OCI-LY7 (cell line): ENCODE results near the gene GSTK1. TPM values are rescaled to one million over a fixed set of nuclear protein-coding genes. Genes with fewer than 3 reads are reported as not detected.

Source experiments
- BruUV-seq: library from RNA; stranded (reverse); fragments of 400-500 nt; replicated peaks from 2 replicates; lab custom pipeline; 2021; lab: Mats Ljungman, UMichigan
- CTCF ChIA-PET: fragments of 300-600 bp; sonication (Branson Sonifier 250); formaldehyde crosslinking; loops from one replicate; lab custom pipeline; 2022; ENCODE audit warnings: antibody characterized with exemption; ENCODE audit not compliant: unreplicated experiment; lab: Charles Lee
- POLR2A ChIA-PET: fragments of 300-600 bp; sonication (Branson Sonifier 250); formaldehyde crosslinking; loops from one replicate; lab custom pipeline; 2022; ENCODE audit warnings: antibody characterized with exemption; lab: Charles Lee
- DNase-seq: peaks from one replicate; pipeline ENCODE4 v3.0.0-alpha.2; 2015; ENCODE audit warnings: low spot score
- H2AFZ ChIP-seq: fragments of 200-600 bp; sonication (generic), shearing (Covaris generic); 2 replicates; pipeline ENCODE4 v1.6.1; 2014; ENCODE audit warnings: mild to moderate bottlenecking, antibody characterized with exemption, low read length, moderate library complexity
- H3K27ac ChIP-seq: fragments of 200-600 bp; sonication (generic); 2 replicates; pipeline ENCODE4 v1.5.1; 2014; ENCODE audit warnings: mixed run types, low read depth, mild to moderate bottlenecking, moderate library complexity, low read length, inconsistent platforms; ENCODE audit not compliant: poor library complexity, severe bottlenecking
- H3K36me3 ChIP-seq: fragments of 200-600 bp; sonication (generic); 2 replicates; pipeline ENCODE4 v1.6.1; 2014; ENCODE audit warnings: mild to moderate bottlenecking, antibody characterized with exemption, low read length, moderate library complexity, mixed read lengths; ENCODE audit not compliant: insufficient read depth
- H3K4me1 ChIP-seq: fragments of 200-600 bp; sonication (generic); 2 replicates; pipeline ENCODE4 v1.5.1; 2014; ENCODE audit warnings: mild to moderate bottlenecking, low read length; ENCODE audit not compliant: insufficient read depth, poor library complexity, severe bottlenecking
- H3K4me2 ChIP-seq: fragments of 200-600 bp; sonication (generic); 2 replicates; pipeline ENCODE4 v1.6.1; 2014; ENCODE audit warnings: mild to moderate bottlenecking, low read length
- H3K4me3 ChIP-seq: fragments of 200-600 bp; sonication (generic); 2 replicates; pipeline ENCODE4 v1.5.1; 2014; ENCODE audit warnings: mild to moderate bottlenecking, low read depth, low read length; ENCODE audit not compliant: poor library complexity, severe bottlenecking
- H3K79me2 ChIP-seq: fragments of 200-600 bp; sonication (generic); 2 replicates; pipeline ENCODE4 v1.6.1; 2016; ENCODE audit warnings: low read depth, mild to moderate bottlenecking, low read length, moderate library complexity, mixed read lengths; ENCODE audit not compliant: insufficient read depth
- H3K9me2 ChIP-seq: fragments of 200-600 bp; sonication (generic); 2 replicates; pipeline ENCODE4 v1.6.1; 2016; ENCODE audit warnings: mild to moderate bottlenecking, low read length, mixed read lengths; ENCODE audit not compliant: insufficient read depth
- H3K9me3 ChIP-seq: fragments of 200-600 bp; sonication (generic); 2 replicates; pipeline ENCODE4 v1.6.1; 2014; ENCODE audit warnings: mild to moderate bottlenecking, mixed run types, low read length, mixed read lengths
- H4K20me1 ChIP-seq: fragments of 200-600 bp; sonication (generic); 2 replicates; pipeline ENCODE4 v1.6.1; 2014; ENCODE audit warnings: mild to moderate bottlenecking, antibody characterized with exemption, low read length, moderate library complexity, mixed read lengths; ENCODE audit not compliant: insufficient read depth
- CTCF ChIP-seq: fragments of 200-600 bp; sonication (generic); conservative IDR thresholded peaks from 2 replicates; pipeline ENCODE4 v1.5.1; 2014; ENCODE audit warnings: mild to moderate bottlenecking, antibody characterized with exemption, low read length, moderate library complexity, mixed read lengths
- EZH2phosphoT487 ChIP-seq: fragments of 200-600 bp; sonication (generic); IDR thresholded peaks from 2 replicates; pipeline ENCODE4 v1.6.1; 2018; ENCODE audit warnings: low read depth, borderline replicate concordance, mild to moderate bottlenecking, mixed run types, antibody characterized with exemption, low read length, moderate library complexity, mixed read lengths
- intact Hi-C: fragments of 100-400 bp; cut with micrococcal nuclease; formaldehyde crosslinking; loops from one replicate; pipeline ENCODE4 v1.10.0; 2022; ENCODE audit not compliant: unreplicated experiment
- total RNA-seq, 2 experiments: library from RNA; depleted of rRNA in 1 of 2; stranded (reverse); fragments of >200 nt in 1 of 2; shearing (Covaris generic) in 1 of 2; gene quantifications; 2 replicates each; pipeline ENCODE4 v1.2.3, GENCODE V29; 2014 to 2022

Gene GSTK1
- total RNA-seq, 2 experiments from 2014 or later = 37.8 to 41.6 TPM

GRCh38 chr7:143303733-143304132 lies 40.5 kb downstream of the GSTK1 start:
- Histone ChIP-seq H3K4me3 (no peak overlapping the region), H3K9me3 (no peaks in the 10 kb centered on the region), H2AFZ (no peak overlapping the region), H4K20me1 (0 out of 2 replicates have a peak, but pooled peaks cover 7% of the 10 kb centered on the region), H3K79me2 (no peaks in the 10 kb centered on the region), H3K27ac (no peak overlapping the region), H3K9me2 (no peaks in the 10 kb centered on the region), H3K4me2 (no peak overlapping the region), H3K4me1 (no peaks in the 10 kb centered on the region), H3K36me3 (peaks cover 98% of the 10 kb centered on the region)
- no TSS peak for BruUV-seq
- intact Hi-C loops = no loop called here
- POLR2A ChIA-PET = interaction anchor here (0.6 kb wide), 1 partner anchor 35 kb away, joined by 3 read pairs; no protein-coding TSS in a partner anchor
- DNase-seq = no peak
- CTCF ChIA-PET = no interaction called here
- no peak for TF ChIP-seq EZH2phosphoT487
- no peak for TF ChIP-seq CTCF

GRCh38 chr7:143304938-143305337 lies 41.7 kb downstream of the GSTK1 start:
- Histone ChIP-seq H3K4me3 (no peak overlapping the region), H3K27ac (no peak overlapping the region), H2AFZ (no peak overlapping the region), H3K4me1 (no peaks in the 10 kb centered on the region), H4K20me1 (0 out of 2 replicates have a peak, but pooled peaks cover 7% of the 10 kb centered on the region), H3K9me2 (no peaks in the 10 kb centered on the region), H3K4me2 (no peak overlapping the region), H3K79me2 (no peaks in the 10 kb centered on the region), H3K9me3 (no peaks in the 10 kb centered on the region), H3K36me3 (peaks cover 98% of the 10 kb centered on the region)
- ChIA-PET CTCF (interaction anchor here (1.2 kb wide), 1 partner anchor 65 kb away, joined by 4 read pairs; no protein-coding TSS in a partner anchor), POLR2A (no interaction called here)
- BruUV-seq = no TSS peak
- TF ChIP-seq CTCF (no peak), EZH2phosphoT487 (no peak)
- DNase-seq = no peak
- intact Hi-C loops = loop anchor here (1.0 kb wide), 1 partner anchor 65 kb away; no protein-coding TSS in a partner anchor

- peaks cover 93% of the 10 kb centered on the region for H3K36me3 ChIP-seq
- no peak overlapping the region for H3K27ac ChIP-seq
- ChIA-PET CTCF (interaction anchor here (1.2 kb wide), 1 partner anchor 65 kb away, joined by 4 read pairs; no protein-coding TSS in a partner anchor), POLR2A (no interaction called here)
- BruUV-seq = no TSS peak
- H3K4me2 ChIP-seq = no peak overlapping the region
- H3K9me3 ChIP-seq = no peaks in the 10 kb centered on the region
- H3K4me3 ChIP-seq = no peak overlapping the region
- H3K4me1 ChIP-seq = no peaks in the 10 kb centered on the region
- no peak overlapping the region for H2AFZ ChIP-seq
- no peaks in the 10 kb centered on the region for H3K9me2 ChIP-seq
- 0 out of 2 replicates have a peak, but pooled peaks cover 7% of the 10 kb centered on the region for H4K20me1 ChIP-seq
- peak; percentile 47 for DNase-seq
- intact Hi-C loops = loop anchor here (1.0 kb wide), 1 partner anchor 65 kb away; no protein-coding TSS in a partner anchor
- no peaks in the 10 kb centered on the region for H3K79me2 ChIP-seq
- TF ChIP-seq EZH2phosphoT487 = no peak
- peak; percentile 86 for TF ChIP-seq CTCF
Observed at GRCh38 chr7:143305423-143306070, 42.3 kb downstream of the GSTK1 start.
